K562 (cell line): ENCODE results near the gene CHI3L1. TPM values are rescaled to one million over a fixed set of nuclear protein-coding genes. Genes with fewer than 3 reads are reported as not detected.

ENCODE experiments used
- ATAC-seq: fragments of 200-7000 bp; cut with Tn5 transposase; 3 replicates; pipeline ENCODE4 v1.9.1; 2020; ENCODE audit warnings: moderate library complexity
- BruUV-seq: library from RNA; stranded (reverse); fragments of 400-500 nt; replicated peaks from 2 replicates; lab custom pipeline; 2021; lab: Mats Ljungman, UMichigan
- CTCF ChIA-PET: fragments of 300-600 bp; formaldehyde crosslinking; extraction: SDS; loops from one replicate; lab custom pipeline; 2021; ENCODE audit warnings: low intra/inter-chr PET ratio; lab: Yijun Ruan, JAX
- POLR2A ChIA-PET: fragments of 300-600, 350-650 bp; sonication (Branson Sonifier 250); formaldehyde crosslinking; extraction: SDS; loops from one replicate; lab custom pipeline; 2021; ENCODE audit warnings: antibody characterized with exemption, inconsistent platforms; lab: Yijun Ruan, JAX
- DNase-seq, 4 experiments: peaks; one replicate each; pipeline versions ENCODE4 v3.0.0 to v3.0.0-alpha.2; 2011 to 2018; ENCODE audit warnings: low spot score in 3 of 4, mixed read lengths in 3 of 4; ENCODE audit errors: extremely low read depth in 1 of 4
- FAIRE-seq: peaks from 2 replicates; lab custom pipeline; 2011; peaks lifted over from hg19 to GRCh38; lab: Jason Lieb, UNC
- H2AFZ ChIP-seq: 2 replicates; pipeline ENCODE4 v1.6.0; 2011; ENCODE audit warnings: low read depth, low read length, control low read depth, inconsistent platforms
- H3K27ac ChIP-seq: fragments of 200-600 bp; 3 replicates; pipeline ENCODE4 v1.8.0; 2011; ENCODE audit warnings: low read depth, mild to moderate bottlenecking, control low read depth, inconsistent platforms, low read length, moderate library complexity, mixed read lengths; ENCODE audit errors: extremely low read depth
- H3K27me3 ChIP-seq, 2 experiments: fragments of 300-600 bp in 1 of 2; 2 replicates in 1 of 2; 3 replicates in 1 of 2; pipeline versions ENCODE4 v1.6.0 to v1.8.0; 2011; ENCODE audit warnings: inconsistent platforms in 2 of 2, low read length in 2 of 2, mild to moderate bottlenecking in 1 of 2, mixed read lengths in 1 of 2, moderate library complexity in 1 of 2; ENCODE audit not compliant: control insufficient read depth in 2 of 2, insufficient read depth in 2 of 2
- H3K36me3 ChIP-seq: fragments of 300-600 bp; 3 replicates; pipeline ENCODE4 v1.8.0; 2011; ENCODE audit warnings: mild to moderate bottlenecking, low read length, inconsistent platforms; ENCODE audit not compliant: control insufficient read depth, insufficient read depth
- H3K4me1 ChIP-seq, 2 experiments: fragments of 200-600 bp in 1 of 2; replicated peaks in 1 of 2; 2 replicates in 1 of 2; 3 replicates in 1 of 2; pipeline versions ENCODE4 v1.5.1 to v1.8.0; 2011; ENCODE audit warnings: inconsistent platforms in 2 of 2, low read length in 2 of 2, mild to moderate bottlenecking in 1 of 2, mixed read lengths in 1 of 2, moderate library complexity in 1 of 2; ENCODE audit not compliant: control insufficient read depth in 2 of 2, insufficient read depth in 2 of 2
- H3K4me2 ChIP-seq: 2 replicates; pipeline ENCODE4 v1.6.1; 2011; ENCODE audit warnings: low read length, control low read depth, inconsistent platforms, mixed read lengths; ENCODE audit not compliant: insufficient read depth
- H3K4me3 ChIP-seq: fragments of 200-600 bp; sonication (generic), shearing (Covaris generic); 2 replicates; pipeline ENCODE4 v1.5.1; 2016; ENCODE audit warnings: control low read depth, inconsistent platforms
- H3K79me2 ChIP-seq: fragments of 200-600 bp; 3 replicates; pipeline ENCODE4 v1.8.0; 2011; ENCODE audit warnings: low read length, inconsistent platforms; ENCODE audit not compliant: control insufficient read depth, insufficient read depth
- H3K9ac ChIP-seq, 2 experiments: 2 replicates each; pipeline versions ENCODE4 v1.6.0 to v1.6.1; 2011; ENCODE audit warnings: low read depth in 2 of 2, low read length in 2 of 2, control low read depth in 1 of 2, inconsistent platforms in 1 of 2, mild to moderate bottlenecking in 1 of 2, mixed read lengths in 1 of 2; ENCODE audit not compliant: insufficient read depth in 1 of 2
- H3K9me1 ChIP-seq: one replicate; pipeline ENCODE4 v1.6.0; 2011; ENCODE audit warnings: inconsistent platforms, mild to moderate bottlenecking, low read length, moderate library complexity; ENCODE audit not compliant: control insufficient read depth, insufficient read depth
- H3K9me3 ChIP-seq: replicated peaks from 2 replicates; pipeline ENCODE4 v1.5.1; 2011; ENCODE audit warnings: low read depth, low read length, inconsistent platforms; ENCODE audit not compliant: control insufficient read depth, insufficient read depth
- H4K20me1 ChIP-seq: replicated peaks from 2 replicates; pipeline ENCODE4 v1.6.1; 2011; ENCODE audit warnings: low read length, inconsistent platforms, mixed read lengths; ENCODE audit not compliant: control insufficient read depth, insufficient read depth
- ATF7 ChIP-seq: fragments of 450-650 bp; IDR thresholded peaks from 2 replicates; pipeline ENCODE4 v1.7.1; 2014; ENCODE audit warnings: mild to moderate bottlenecking, moderate library complexity
- CSDE1 ChIP-seq, 2 experiments: fragments of 450-650 bp; IDR thresholded peaks; 2 replicates each; pipeline ENCODE4 v1.6.1; 2016; ENCODE audit warnings: mild to moderate bottlenecking in 1 of 2
- ETV5 ChIP-seq: sonication (generic); formaldehyde crosslinking; IDR thresholded peaks from 2 replicates; pipeline ENCODE4 v1.4.0; 2020; ENCODE audit warnings: low read depth, mild to moderate bottlenecking, missing genetic modification reagents
- FOXK2 ChIP-seq, 2 experiments: fragments of 450-650 bp; IDR thresholded peaks in 1 of 2; conservative IDR thresholded peaks in 1 of 2; 2 replicates each; pipeline ENCODE4 v1.6.1; 2016; ENCODE audit warnings: low read depth in 2 of 2, mild to moderate bottlenecking in 1 of 2
- ID3 ChIP-seq, 2 experiments: fragments of 250-450 bp in 1 of 2; fragments of 450-650 bp in 1 of 2; sonication (Bioruptor Pico) in 1 of 2; IDR thresholded peaks; 2 replicates each; pipeline versions ENCODE4 v1.6.1 to v1.8.0; 2016 to 2021; ENCODE audit warnings: mild to moderate bottlenecking in 2 of 2, moderate library complexity in 2 of 2, missing compliant biosample characterization in 1 of 2, missing genetic modification characterization in 1 of 2
- RNF2 ChIP-seq: sonication (generic); IDR thresholded peaks from 2 replicates; pipeline ENCODE4 v1.6.1; 2016
- THRAP3 ChIP-seq: fragments of 450-650 bp; IDR thresholded peaks from 2 replicates; pipeline ENCODE4 v1.6.1; 2016; ENCODE audit warnings: mild to moderate bottlenecking, inconsistent platforms, borderline replicate concordance
- ZNF655 ChIP-seq: fragments of 250-450 bp; sonication (Bioruptor Pico); IDR thresholded peaks from 2 replicates; pipeline ENCODE4 v1.5.0; 2021
- WGBS: fragments of 100-300 bp; shearing (Covaris generic); methylation state at CpG from one replicate; pipeline ENCODE4 v1.1.6; 2016; ENCODE audit warnings: low coverage, mixed read lengths; ENCODE audit not compliant: insufficient coverage; ENCODE audit errors: missing lambda C conversion rate; 5-methylcytosine and 5-hydroxymethylcytosine counted together
- in situ Hi-C: fragments of 300-500 bp; cut with MboI; formaldehyde crosslinking; loops from 4 replicates; pipeline ENCODE4 v1.15.0; 2018; ENCODE audit warnings: inconsistent platforms, mixed read lengths
- intact Hi-C: fragments of 100-400 bp; cut with micrococcal nuclease; formaldehyde crosslinking; loops from 2 replicates; pipeline ENCODE4 v1.14.2; 2022
- polyA plus RNA-seq, 8 experiments: library from polyadenylated mRNA; depleted of rRNA in 4 of 8; stranded (reverse) in 5 of 8; unstranded in 3 of 8; fragments of >200 nt; fragmentation: Nextera tagmentation in 2 of 8; fragmentation: Illumina TruSeq in 1 of 8; extraction: Ambion mirVana in 2 of 8; extraction: Trizol in 1 of 8; gene quantifications; 2 replicates each; pipeline versions ENCODE4 v1.2.1 to v1.2.3, GENCODE V29; 2011 to 2014; ENCODE audit warnings: inconsistent platforms in 1 of 8, missing spikeins in 1 of 8
- total RNA-seq, 7 experiments: library from RNA; depleted of rRNA in 6 of 7; stranded (reverse); fragments of >200 nt in 6 of 7; fragmentation: Illumina TruSeq in 2 of 7; extraction: Trizol in 2 of 7; gene quantifications; 2 replicates each; pipeline versions ENCODE4 v1.2.1 to v1.2.3, GENCODE V29; 2011 to 2021; ENCODE audit warnings: low replicate concordance in 1 of 7

CHI3L1 gene
- total and polyA plus RNA-seq, 9 of the 15 experiments (the other 6 are each of a cell fraction or from before 2014, with no cell fraction given): not detected

GRCh38 chr1:203158960-203159665 is 27.4 kb downstream of the CHI3L1 start:
- 2% methylated on average over 9 of the region's 9 CpGs for WGBS
- ATAC-seq: no peak
- no peak overlapping the region for H3K9ac ChIP-seq
- ChIA-PET POLR2A (interaction anchor here (0.7 to 1.6 kb wide), 3 partner anchors 11 to 314 kb away, joined by 3 to 6 read pairs (median 3); no protein-coding TSS in a partner anchor), CTCF (no interaction called here)
- no TSS peak for BruUV-seq
- no peaks in the 10 kb centered on the region for H3K79me2 ChIP-seq
- no peak overlapping the region for H3K4me2 ChIP-seq
- in situ Hi-C loops: no loop called here
- H3K27ac ChIP-seq: no peak overlapping the region
- peaks cover 10 to 48% of the 10 kb centered on the region in 2 experiments; a peak in 4 of 5 replicates for H3K27me3 ChIP-seq
- FAIRE-seq: no peak
- DNase-seq: no peak
- H3K4me3 ChIP-seq: no peak overlapping the region
- no peaks in the 10 kb centered on the region for H4K20me1 ChIP-seq
- no peaks in the 10 kb centered on the region for H3K4me1 ChIP-seq
- H3K9me3 ChIP-seq: no peaks in the 10 kb centered on the region
- no peaks in the 10 kb centered on the region for H3K9me1 ChIP-seq
- no peaks in the 10 kb centered on the region for H3K36me3 ChIP-seq
- TF ChIP-seq ATF7: no peak
- TF ChIP-seq FOXK2 (conservative IDR thresholded peaks at IDR 0.05 in 1 of 2, IDR thresholded peaks at IDR 0.05 in 1 of 2; ENCODE audit: low read depth in 2 of 2): no peak
- no peak for TF ChIP-seq CSDE1 (IDR thresholded peaks at IDR 0.05)
- no peak for TF ChIP-seq THRAP3
- no peak for TF ChIP-seq ZNF655 (CRISPR knock-in tag)
- no peak for TF ChIP-seq RNF2
- no peak for TF ChIP-seq ETV5 (CRISPR knock-in tag)
- no peak for TF ChIP-seq ID3 (CRISPR knock-in tag; IDR thresholded peaks at IDR 0.05)
- TF ChIP-seq ID3 (tag; IDR thresholded peaks at IDR 0.05): no peak
- H2AFZ ChIP-seq: no peak overlapping the region
- intact Hi-C loops: no loop called here
